Measurements from ENCODE around the gene CERK.
"Not testable (repeated sequence)": the region's sequence is repeated elsewhere in the genome, so short reads cannot be mapped to it uniquely, and the experiment has no call there.

CERK gene

GRCh38 chr22:46738647-46739093, 618 bp upstream of the CERK start:
- in situ Hi-C loops (cut with HindIII; ENCODE audit: low sequenced_read_pairs) = no loop called here
- peak overlapping the region; percentile 49 for H3K4me3 ChIP-seq (ENCODE audit: low read depth, low read length)
- no peak for DNase-seq (ENCODE audit: low read depth, low spot score)
- TF ChIP-seq CTCF (IDR thresholded peaks at IDR 0.05; ENCODE audit: low read depth, low read length) = no peak

DNA sequence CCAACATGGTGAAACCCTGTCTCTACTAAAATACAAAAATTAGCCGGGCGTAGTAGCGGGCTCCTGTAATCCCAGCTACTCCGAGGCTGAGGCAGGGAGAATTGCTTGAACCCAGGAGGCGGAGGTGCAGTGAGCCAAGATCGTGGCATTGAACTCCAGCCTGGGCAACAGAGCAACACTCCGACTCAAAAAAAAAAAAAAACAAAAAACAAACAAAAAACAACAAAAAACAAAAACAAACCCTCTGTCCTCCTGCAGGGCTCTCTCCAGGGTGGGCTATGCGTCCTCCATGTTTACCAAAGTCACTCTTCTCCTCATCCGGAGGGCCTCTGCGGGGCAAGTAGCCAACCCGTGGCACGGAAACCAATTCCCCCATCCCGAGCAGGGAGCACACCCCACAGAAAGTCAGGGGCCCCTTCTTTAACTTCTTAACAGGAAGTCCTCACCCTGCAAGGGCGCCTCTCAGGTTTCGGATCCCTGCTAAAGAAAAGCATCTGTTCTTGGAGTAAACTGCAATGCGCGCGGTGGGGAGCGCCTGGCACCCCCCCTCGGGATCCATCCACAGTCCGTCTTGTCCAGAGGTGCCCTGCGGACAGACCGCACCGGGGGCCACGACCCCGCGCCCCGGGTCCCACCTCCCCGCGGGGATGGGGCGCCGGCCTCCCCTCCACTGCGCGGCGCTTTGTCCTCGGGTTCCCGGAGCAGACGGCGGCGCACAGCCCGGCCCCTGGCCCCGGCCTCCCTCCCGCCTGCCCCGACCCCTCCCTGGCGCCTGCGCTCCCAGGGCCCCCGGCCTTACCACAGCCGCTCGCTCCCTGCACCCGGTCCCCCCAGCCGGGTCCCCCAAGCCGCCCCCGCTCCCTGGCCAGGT, 712 bp downstream of the CERK start:
- peak overlapping the region; percentile 69 for H3K4me3 ChIP-seq (ENCODE audit: low read depth, low read length)
- peak; percentile 47 for DNase-seq (ENCODE audit: low read depth, low spot score)
- TF ChIP-seq CTCF (IDR thresholded peaks at IDR 0.05; ENCODE audit: low read depth, low read length) = no peak
- in situ Hi-C loops (cut with HindIII; ENCODE audit: low sequenced_read_pairs) = no loop called here

- no peak for DNase-seq (ENCODE audit: low read depth, low spot score)
- in situ Hi-C loops (cut with HindIII; ENCODE audit: low sequenced_read_pairs) = no loop called here
- no peak for TF ChIP-seq CTCF (IDR thresholded peaks at IDR 0.05; ENCODE audit: low read depth, low read length)
- H3K4me3 ChIP-seq (ENCODE audit: low read depth, low read length) = peak overlapping the region; percentile 69
Observed at GRCh38 chr22:46736705-46737104, 1.3 kb downstream of the CERK start.

DNA sequence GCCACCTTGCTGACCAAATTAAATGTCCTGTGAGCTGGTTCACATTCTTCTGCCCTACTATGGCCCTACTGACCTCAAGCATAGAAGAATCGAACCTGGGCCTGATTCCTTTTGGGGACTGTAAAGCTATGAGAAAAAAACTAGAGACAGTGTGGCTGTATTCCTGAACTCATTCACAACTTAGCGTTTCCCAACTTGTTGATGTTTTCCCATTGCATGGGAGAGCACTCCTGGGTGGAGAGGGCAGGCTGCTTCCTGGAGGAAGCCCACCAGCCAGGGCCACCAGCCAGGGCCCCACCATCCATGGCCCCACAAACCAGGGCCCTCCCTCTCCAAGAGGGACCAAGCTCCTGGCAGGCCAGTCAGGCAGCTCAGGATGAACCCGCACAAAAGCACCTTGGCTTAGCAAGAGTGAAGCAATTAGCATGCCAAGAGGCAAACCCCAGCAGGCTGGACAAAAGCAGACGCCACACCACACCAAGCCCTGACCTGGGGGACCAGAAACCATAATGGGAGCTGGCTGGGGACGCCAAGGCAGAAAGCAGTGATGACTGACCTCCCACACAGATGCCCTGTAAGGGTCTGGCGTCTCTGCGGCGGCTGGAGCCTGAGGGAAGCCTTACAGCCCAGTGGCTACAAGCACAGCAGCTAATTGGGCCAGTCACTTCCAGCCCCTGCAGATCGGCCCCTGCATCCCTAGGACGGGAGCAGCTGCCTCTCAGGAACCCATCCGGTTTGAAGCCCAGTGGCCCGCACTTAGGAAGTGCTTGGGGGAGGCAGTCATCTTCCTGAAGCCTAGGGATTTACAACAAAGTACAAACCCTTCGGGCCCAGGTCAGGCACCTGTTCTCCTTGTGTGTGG, 2.1 kb downstream of the CERK start:
- DNase-seq (ENCODE audit: low read depth, low spot score) = no peak
- H3K4me3 ChIP-seq (ENCODE audit: low read depth, low read length) = no peak overlapping the region
- in situ Hi-C loops (cut with HindIII; ENCODE audit: low sequenced_read_pairs) = no loop called here
- no peak for TF ChIP-seq CTCF (IDR thresholded peaks at IDR 0.05; ENCODE audit: low read depth, low read length)

GRCh38 chr22:46734830-46735453, 3.1 kb downstream of the CERK start:
- DNase-seq (ENCODE audit: low read depth, low spot score) = no peak
- no peak for TF ChIP-seq CTCF (IDR thresholded peaks at IDR 0.05; ENCODE audit: low read depth, low read length)
- no peak overlapping the region for H3K4me3 ChIP-seq (ENCODE audit: low read depth, low read length)
- in situ Hi-C loops (cut with HindIII; ENCODE audit: low sequenced_read_pairs) = no loop called here

GRCh38 chr22:46734213-46734722, 3.8 kb downstream of the CERK start:
- H3K4me3 ChIP-seq (ENCODE audit: low read depth, low read length); DNase-seq (ENCODE audit: low read depth, low spot score); in situ Hi-C loops (cut with HindIII; ENCODE audit: low sequenced_read_pairs): not testable (repeated sequence)
